Spleen (tissue), 11 donors: ENCODE measurements around the gene SETBP1. TPM values are rescaled to one million over a fixed set of nuclear protein-coding genes. Genes with fewer than 3 reads are reported as not detected.

Experiments used
- DNase-seq: peaks from one replicate; pipeline ENCODE4 v3.0.0-alpha.2; 2020
- H3K27ac ChIP-seq, 8 donors: fragments of 200-600 bp; sonication (generic) in 7 of 8; 1 replicate in 4 of 8; 2 replicates in 4 of 8; pipeline versions ENCODE4 v1.5.0 to v1.8.0; 2016 to 2021; ENCODE audit warnings: inconsistent platforms in 4 of 8, mild to moderate bottlenecking in 4 of 8, moderate library complexity in 1 of 8
- H3K27me3 ChIP-seq, 7 donors: fragments of 200-600 bp; sonication (generic) in 6 of 7; replicated peaks in 1 of 7; 1 replicate in 4 of 7; 2 replicates in 3 of 7; pipeline versions ENCODE4 v1.5.0 to v1.8.0; 2016 to 2021; ENCODE audit warnings: inconsistent platforms in 3 of 7, mild to moderate bottlenecking in 1 of 7
- H3K36me3 ChIP-seq, 6 donors: fragments of 200-600 bp; sonication (generic) in 5 of 6; 1 replicate in 4 of 6; 2 replicates in 2 of 6; pipeline versions ENCODE4 v1.5.0 to v1.8.0; 2016 to 2021; ENCODE audit warnings: inconsistent platforms in 2 of 6
- H3K4me1 ChIP-seq, 6 donors: fragments of 200-600 bp; sonication (generic) in 5 of 6; 1 replicate in 3 of 6; 2 replicates in 3 of 6; pipeline versions ENCODE4 v1.5.0 to v1.8.0; 2016 to 2021; ENCODE audit warnings: inconsistent platforms in 3 of 6
- H3K4me3 ChIP-seq, 8 donors: fragments of 200-600 bp; sonication (generic) in 7 of 8; 1 replicate in 4 of 8; 2 replicates in 4 of 8; pipeline versions ENCODE4 v1.5.0 to v1.8.0; 2016 to 2021; ENCODE audit warnings: inconsistent platforms in 4 of 8, mild to moderate bottlenecking in 4 of 8, moderate library complexity in 2 of 8
- H3K9me3 ChIP-seq, 8 donors: fragments of 200-600 bp; sonication (generic) in 7 of 8; 1 replicate in 4 of 8; 2 replicates in 4 of 8; pipeline versions ENCODE4 v1.5.0 to v1.8.0; 2016 to 2021; ENCODE audit warnings: inconsistent platforms in 4 of 8
- CTCF ChIP-seq, 11 experiments: fragments of 200-600 bp in 7 of 11; fragments of 450-650 bp in 4 of 11; sonication (generic) in 4 of 11; IDR thresholded peaks in 8 of 11; conservative IDR thresholded peaks in 3 of 11; 1 replicate in 7 of 11; 2 replicates in 4 of 11; pipeline versions ENCODE4 v1.4.0 to v1.8.0; 2016 to 2021; ENCODE audit warnings: antibody characterized with exemption in 11 of 11, inconsistent platforms in 4 of 11, mild to moderate bottlenecking in 1 of 11
- POLR2A ChIP-seq, 3 donors: fragments of 450-650 bp; IDR thresholded peaks; one replicate each; pipeline ENCODE4 v1.5.1; 2017; ENCODE audit warnings: antibody characterized with exemption in 3 of 3, mild to moderate bottlenecking in 1 of 3
- POLR2AphosphoS5 ChIP-seq, 3 donors: sonication (generic); formaldehyde crosslinking; IDR thresholded peaks; one replicate each; pipeline ENCODE4 v1.5.1; 2017; ENCODE audit warnings: antibody characterized with exemption in 3 of 3
- WGBS, 5 donors: extraction: QIAGEN DNeasy Blood & Tissue Kit in 3 of 5; methylation state at CpG; one replicate each; pipeline versions ENCODE4 v1.1.5 to v1.1.7; 2013 to 2018; 5-methylcytosine and 5-hydroxymethylcytosine counted together
- intact Hi-C: fragments of 100-400 bp; cut with DNase I; formaldehyde crosslinking; loops from one replicate; pipeline ENCODE4 v1.15.0; 2023; ENCODE audit warnings: low total_unique reads
- polyA plus RNA-seq, 3 donors: library from polyadenylated mRNA; stranded (reverse); fragments of 200-250 nt; gene quantifications; one replicate each; pipeline ENCODE4 v1.2.1, GENCODE V29; 2013
- total RNA-seq, 7 donors: library from RNA; depleted of rRNA in 3 of 7; stranded (reverse); fragments of >200 nt in 3 of 7; fragmentation: NEBNext Ultra II Directional in 4 of 7; extraction: Animal tissue kit (Norgen Biotek cat#: 25700) in 4 of 7; gene quantifications; one replicate each; pipeline versions ENCODE4 v1.1.0 to v1.2.1, GENCODE V29; 2016 to 2021
- donor health status: healthy with polysubstance abuse.
- donor health status: DM: no; HTN: no; CAD: no; lungs with moderate emphysema.
- donor health status: DM: no; HTN: no; CAD: no.
- donor health status: Bipolar disorder and iron deficiency.
- donor health status: healthy.
- donor health status: DM: no; HTN: no; CAD: no.
- donor health status: DM: yes; HTN: yes; CAD: no.

Gene SETBP1
- total and polyA plus RNA-seq, 10 donors: 2.0 to 50.7 (median 33.1) TPM

DNA sequence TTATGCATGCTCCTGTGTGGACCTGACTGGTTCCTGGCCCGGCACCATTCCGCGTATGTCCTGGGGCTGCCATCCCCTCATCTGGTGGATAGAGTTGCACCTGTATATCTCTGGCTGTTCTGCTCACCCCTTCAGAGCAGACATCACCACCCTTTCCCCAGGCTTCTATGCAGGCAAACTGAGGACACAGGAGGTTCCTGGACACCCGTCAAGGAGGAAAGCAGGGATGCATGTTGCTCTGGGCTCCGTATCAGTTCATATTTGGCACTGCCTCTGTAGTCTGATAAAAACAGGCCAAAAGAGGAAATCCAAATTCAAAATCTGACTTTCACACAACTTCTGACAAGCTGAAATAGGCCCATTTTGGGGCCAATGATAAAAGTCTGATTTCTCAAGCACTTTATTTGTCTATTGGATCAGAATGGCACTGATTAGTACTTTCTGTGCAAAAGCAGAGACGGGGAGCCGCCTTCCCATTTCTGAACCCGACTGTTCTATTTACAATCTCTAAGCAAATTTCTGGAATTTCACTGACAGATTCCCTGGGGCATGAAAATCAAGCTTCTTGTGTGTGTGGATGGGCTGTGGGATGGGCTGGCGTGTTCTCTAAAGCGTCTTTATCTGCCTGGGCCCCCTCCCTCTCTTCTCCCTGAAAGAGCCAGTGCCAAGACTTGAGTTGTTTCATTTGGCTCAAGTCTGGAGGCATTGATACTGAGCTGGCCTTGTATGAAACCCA lies 96.9 kb downstream of the SETBP1 start:
- 92 to 97% (median 94%) methylated on average over 10 of the region's 10 CpGs for WGBS, 5 donors
- Histone ChIP-seq H3K27me3 (no peaks in the 10 kb centered on the region), H3K27ac (no peak overlapping the region), H3K36me3 (no peaks in the 10 kb centered on the region), H3K4me1 (peaks cover 0 to 41% (median 2%) of the 10 kb centered on the region in 6 donors), H3K9me3 (no peaks in the 10 kb centered on the region), H3K4me3 (no peak overlapping the region)
- intact Hi-C loops: no loop called here
- TF ChIP-seq POLR2AphosphoS5 (IDR thresholded peaks at IDR 0.05) (no peak), POLR2A (IDR thresholded peaks at IDR 0.05) (no peak), CTCF (IDR thresholded peaks at IDR 0.05 in 8 of 11, conservative IDR thresholded peaks at IDR 0.05 in 3 of 11) (no peak)
- DNase-seq: no peak

- no peak for DNase-seq
- H3K4me1 ChIP-seq: peaks cover 0 to 32% (median 1%) of the 10 kb centered on the region in 6 donors
- H3K27me3 ChIP-seq: no peaks in the 10 kb centered on the region
- 70 to 92% (median 75%) methylated on average over 4 to 6 of the region's 6 CpGs for WGBS, 5 donors
- H3K27ac ChIP-seq: no peak overlapping the region
- H3K4me3 ChIP-seq: no peak overlapping the region
- intact Hi-C loops: no loop called here
- TF ChIP-seq POLR2A (IDR thresholded peaks at IDR 0.05) (no peak), CTCF (IDR thresholded peaks at IDR 0.05 in 8 of 11, conservative IDR thresholded peaks at IDR 0.05 in 3 of 11) (no peak)
- no peaks in the 10 kb centered on the region for H3K36me3 ChIP-seq
- no peaks in the 10 kb centered on the region for H3K9me3 ChIP-seq
Measured at GRCh38 chr18:44778788-44779187, 98.1 kb downstream of the SETBP1 start.

DNA sequence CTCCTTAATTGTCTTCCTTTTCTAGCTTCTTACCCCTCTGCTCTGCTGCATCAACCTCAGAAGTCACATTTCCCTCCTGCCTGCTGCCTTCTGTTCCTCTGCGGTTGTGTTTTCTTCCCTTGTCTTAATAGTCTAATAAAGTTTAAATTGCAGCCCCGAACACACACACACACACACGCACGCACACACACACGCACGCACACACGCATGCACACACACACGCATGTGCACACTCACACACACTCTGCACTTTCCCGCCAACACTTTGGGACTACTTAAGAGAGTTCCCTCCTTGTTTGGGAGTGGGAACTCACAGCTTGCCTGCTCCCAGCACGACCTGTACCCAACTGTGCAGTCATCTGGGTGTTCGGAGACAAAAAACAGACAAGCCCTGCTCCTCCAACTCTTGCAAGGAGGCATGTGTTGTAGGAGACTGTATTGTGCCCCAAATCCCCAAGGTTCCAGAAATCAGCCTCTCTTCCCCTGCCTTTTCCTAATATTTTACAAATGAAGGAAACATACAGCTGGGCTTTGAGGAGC lies 99.1 kb downstream of the SETBP1 start:
- no peaks in the 10 kb centered on the region for H3K27me3 ChIP-seq

More for the DNA sequence above, 99.1 kb downstream of the SETBP1 start:
- no peak for DNase-seq
- intact Hi-C loops: no loop called here
- H3K36me3 ChIP-seq: no peaks in the 10 kb centered on the region
- no peaks in the 10 kb centered on the region for H3K9me3 ChIP-seq
- 90 to 96% (median 94%) methylated on average over 11 of the region's 11 CpGs for WGBS, 5 donors
- H3K4me3 ChIP-seq: no peak overlapping the region
- peaks cover 0 to 40% (median 7%) of the 10 kb centered on the region in 6 donors for H3K4me1 ChIP-seq
- no peak overlapping the region for H3K27ac ChIP-seq
- TF ChIP-seq POLR2AphosphoS5 (IDR thresholded peaks at IDR 0.05) (no peak), POLR2A (IDR thresholded peaks at IDR 0.05) (no peak), CTCF (IDR thresholded peaks at IDR 0.05 in 8 of 11, conservative IDR thresholded peaks at IDR 0.05 in 3 of 11) (no peak)
